Vagina (tissue), 2 donors: Measurements from ENCODE around the gene LONRF3.

Source experiments
- CTCF ChIP-seq, 3 experiments: fragments of 450-650 bp in 2 of 3; fragments of 200-600 bp in 1 of 3; sonication (generic) in 1 of 3; IDR thresholded peaks; one replicate each; pipeline ENCODE4 v1.5.1; 2017 to 2019; ENCODE audit warnings: antibody characterized with exemption in 3 of 3, mild to moderate bottlenecking in 2 of 3, moderate library complexity in 2 of 3
- POLR2AphosphoS5 ChIP-seq, 2 donors: sonication (generic); formaldehyde crosslinking; IDR thresholded peaks; one replicate each; pipeline ENCODE4 v1.9.0; 2017; ENCODE audit warnings: antibody characterized with exemption in 2 of 2, mild to moderate bottlenecking in 2 of 2, low read depth in 1 of 2; ENCODE audit not compliant: insufficient read depth in 1 of 2

GRCh38 chrX:119025900-119026299 is 51.5 kb downstream of the LONRF3 start:
- TF ChIP-seq CTCF (IDR thresholded peaks at IDR 0.05) (no peak), POLR2AphosphoS5 (IDR thresholded peaks at IDR 0.05; ENCODE audit: insufficient read depth in 1 of 2, low read depth in 1 of 2) (no peak)
